Hematopoietic multipotent progenitor cell treated with erythropoietin and hydrocortisone succinate and interleukin-3 and kit ligand, for 6 days (in vitro differentiated cells): ENCODE data around the gene C1orf226.
A peak's percentile ranks its signal among the peaks of the same experiment; 100 is the strongest.

Experiments
- DNase-seq: peaks from one replicate; pipeline ENCODE4 v3.0.0-alpha.2; 2015

Gene C1orf226

GRCh38 chr1:162381383-162381782, at the start of gene C1orf226:
Gene C1orf226, plus strand, starts transcription at chr1:162381728. Its CDS starts 174 bp downstream, at chr1:162381902.
- DNase-seq, result no peak

- DNase-seq, result no peak
Measured at GRCh38 chr1:162333991-162334390, 47.5 kb upstream of the C1orf226 start.

- DNase-seq, result no peak
Measured at GRCh38 chr1:162335126-162335525, 46.4 kb upstream of the C1orf226 start.

GRCh38 chr1:162336621-162337285, 44.8 kb upstream of the C1orf226 start:
- DNase-seq, result no peak

GRCh38 chr1:162342452-162342983, 39.0 kb upstream of the C1orf226 start:
- no peak for DNase-seq

GRCh38 chr1:162343470-162343869, 38.1 kb upstream of the C1orf226 start:
- no peak for DNase-seq

- no peak for DNase-seq
Measured at GRCh38 chr1:162347281-162347680, 34.2 kb upstream of the C1orf226 start.

- DNase-seq, result no peak
Measured at GRCh38 chr1:162349635-162350330, 31.7 kb upstream of the C1orf226 start.

- peak; percentile 33 for DNase-seq
Measured at GRCh38 chr1:162351246-162351842, 30.2 kb upstream of the C1orf226 start.

- DNase-seq, result peak; percentile 24
Measured at GRCh38 chr1:162351874-162352273, 29.7 kb upstream of the C1orf226 start.

GRCh38 chr1:162353078-162353477, 28.4 kb upstream of the C1orf226 start:
- DNase-seq, result peak; percentile 14

- DNase-seq, result no peak
Measured at GRCh38 chr1:162353702-162354101, 27.8 kb upstream of the C1orf226 start.

- DNase-seq, result peak; percentile 79
Measured at GRCh38 chr1:162357681-162358266, 23.8 kb upstream of the C1orf226 start.

GRCh38 chr1:162358928-162359327, 22.6 kb upstream of the C1orf226 start:
- no peak for DNase-seq

GRCh38 chr1:162359523-162360236, 21.8 kb upstream of the C1orf226 start:
- no peak for DNase-seq

- DNase-seq, result no peak
Measured at GRCh38 chr1:162360237-162360873, 21.2 kb upstream of the C1orf226 start.

- no peak for DNase-seq
Measured at GRCh38 chr1:162360874-162361260, 20.7 kb upstream of the C1orf226 start.

- DNase-seq, result no peak
Measured at GRCh38 chr1:162361349-162361748, 20.2 kb upstream of the C1orf226 start.

- no peak for DNase-seq
Measured at GRCh38 chr1:162363823-162364222, 17.7 kb upstream of the C1orf226 start.

- no peak for DNase-seq
Measured at GRCh38 chr1:162364498-162364897, 17.0 kb upstream of the C1orf226 start.

GRCh38 chr1:162365284-162366020, 16.1 kb upstream of the C1orf226 start:
- no peak for DNase-seq

- DNase-seq, result no peak
Measured at GRCh38 chr1:162366149-162366548, 15.4 kb upstream of the C1orf226 start.
